Hepatocyte (in vitro differentiated cells): ENCODE data around the gene GMDS.

Source experiments
- CTCF ChIP-seq: fragments of 200-600 bp; sonication (generic); IDR thresholded peaks from 2 replicates; pipeline ENCODE4 v1.5.1; 2016; ENCODE audit warnings: antibody characterized with exemption, mild to moderate bottlenecking; ENCODE audit not compliant: poor library complexity
- EZH2 ChIP-seq: fragments of 200-600 bp; sonication (generic); IDR thresholded peaks from 2 replicates; pipeline ENCODE4 v1.6.1; 2016; ENCODE audit warnings: antibody characterized with exemption, mild to moderate bottlenecking, borderline replicate concordance

GRCh38 chr6:1729133-1729749, 516.2 kb downstream of the GMDS start:
- no peak for TF ChIP-seq CTCF
- TF ChIP-seq EZH2: no peak
